Adrenal gland (tissue), 12 donors: ENCODE data around the gene ADAMTS8. TPM values are rescaled to one million over a fixed set of nuclear protein-coding genes. Genes with fewer than 3 reads are reported as not detected.

ENCODE experiments used
- DNase-seq, 7 donors: peaks; one replicate each; pipeline ENCODE4 v3.0.0-alpha.2; 2019 to 2020
- H3K27ac ChIP-seq, 5 donors: fragments of 200-600 bp; sonication (generic) in 4 of 5; 1 replicate in 3 of 5; 2 replicates in 2 of 5; pipeline versions ENCODE4 v1.5.1 to v1.8.0; 2016 to 2020; ENCODE audit warnings: mild to moderate bottlenecking in 1 of 5
- H3K27me3 ChIP-seq: fragments of 200-600 bp; 2 replicates; pipeline ENCODE4 v1.8.0; 2021
- H3K36me3 ChIP-seq, 2 donors: fragments of 200-600 bp; replicated peaks in 1 of 2; 1 replicate in 1 of 2; 2 replicates in 1 of 2; pipeline versions ENCODE4 v1.5.1 to v1.8.0; 2018 to 2022
- H3K4me1 ChIP-seq, 2 donors: fragments of 200-600 bp; replicated peaks in 1 of 2; 1 replicate in 1 of 2; 2 replicates in 1 of 2; pipeline versions ENCODE4 v1.5.1 to v1.8.0; 2018 to 2021
- H3K4me3 ChIP-seq, 4 donors: fragments of 200-600 bp; sonication (generic) in 3 of 4; one replicate each; pipeline ENCODE4 v1.5.1; 2016 to 2018
- H3K9me3 ChIP-seq, 3 donors: fragments of 200-600 bp; sonication (generic) in 1 of 3; replicated peaks in 1 of 3; 1 replicate in 2 of 3; 2 replicates in 1 of 3; pipeline versions ENCODE4 v1.5.1 to v1.8.0; 2016 to 2021
- POLR2A ChIP-seq, 2 donors: fragments of 450-650 bp; IDR thresholded peaks; one replicate each; pipeline ENCODE4 v1.6.1; 2017; ENCODE audit warnings: antibody characterized with exemption in 2 of 2, mild to moderate bottlenecking in 2 of 2, moderate library complexity in 1 of 2
- WGBS, 4 donors: extraction: QIAGEN DNeasy Blood & Tissue Kit in 2 of 4; methylation state at CpG; one replicate each; pipeline versions ENCODE4 v1.1.5 to v1.1.7; 2013 to 2017; 5-methylcytosine and 5-hydroxymethylcytosine counted together
- intact Hi-C, 2 donors: fragments of 100-400 bp; cut with DNase I; formaldehyde crosslinking; loops; one replicate each; pipeline versions ENCODE4 v1.14.1 to v1.15.0; 2022 to 2023
- polyA plus RNA-seq, 3 donors: library from polyadenylated mRNA; stranded (reverse); fragments of 200-250 nt in 2 of 3; fragments of 350-450 nt in 1 of 3; fragmentation: Illumina TruSeq in 1 of 3; extraction: RNeasy Lipid Tissue Mini Kit (QIAGEN cat#74804) in 1 of 3; gene quantifications; one replicate each; pipeline ENCODE4 v1.2.3, GENCODE V29; 2013 to 2014
- total RNA-seq, 9 donors: library from RNA; depleted of rRNA in 4 of 9; stranded (reverse); fragments of >200 nt in 4 of 9; fragments of 120-200 nt in 1 of 9; fragmentation: NEBNext Ultra II Directional in 1 of 9; extraction: Animal tissue kit (Norgen Biotek cat#: 25700) in 1 of 9; gene quantifications; one replicate each; pipeline versions ENCODE4 v1.1.0 to v1.2.4, GENCODE V29; 2013 to 2023
- TF ChIP-seq, protein P1 (sequence below), 6 experiments: fragments of 450-650 bp in 4 of 6; fragments of 200-600 bp in 2 of 6; sonication (generic) in 1 of 6; IDR thresholded peaks; 1 replicate in 5 of 6; 2 replicates in 1 of 6; pipeline versions ENCODE4 v1.5.1 to v1.8.0; 2016 to 2021; ENCODE audit warnings: antibody characterized with exemption in 6 of 6, mild to moderate bottlenecking in 2 of 6, moderate library complexity in 1 of 6
- donor health status: healthy with polysubstance abuse.
- donor health status: Bipolar disorder and iron deficiency.
- donor health status: DM: yes; HTN: yes; CAD: no.
- donor health status: DM: no; HTN: no; CAD: no.
- donor health status: DM: no; HTN: no; CAD: no.
- donor health status: DM: yes; HTN: yes; CAD: no.

ADAMTS8 gene
- total and polyA plus RNA-seq, 12 donors: 0.06 to 1.4 (median 0.14) TPM; not detected in 3

- no peak for DNase-seq
- TF ChIP-seq POLR2A (IDR thresholded peaks at IDR 0.05): no peak
- TF ChIP-seq, protein P1, sequence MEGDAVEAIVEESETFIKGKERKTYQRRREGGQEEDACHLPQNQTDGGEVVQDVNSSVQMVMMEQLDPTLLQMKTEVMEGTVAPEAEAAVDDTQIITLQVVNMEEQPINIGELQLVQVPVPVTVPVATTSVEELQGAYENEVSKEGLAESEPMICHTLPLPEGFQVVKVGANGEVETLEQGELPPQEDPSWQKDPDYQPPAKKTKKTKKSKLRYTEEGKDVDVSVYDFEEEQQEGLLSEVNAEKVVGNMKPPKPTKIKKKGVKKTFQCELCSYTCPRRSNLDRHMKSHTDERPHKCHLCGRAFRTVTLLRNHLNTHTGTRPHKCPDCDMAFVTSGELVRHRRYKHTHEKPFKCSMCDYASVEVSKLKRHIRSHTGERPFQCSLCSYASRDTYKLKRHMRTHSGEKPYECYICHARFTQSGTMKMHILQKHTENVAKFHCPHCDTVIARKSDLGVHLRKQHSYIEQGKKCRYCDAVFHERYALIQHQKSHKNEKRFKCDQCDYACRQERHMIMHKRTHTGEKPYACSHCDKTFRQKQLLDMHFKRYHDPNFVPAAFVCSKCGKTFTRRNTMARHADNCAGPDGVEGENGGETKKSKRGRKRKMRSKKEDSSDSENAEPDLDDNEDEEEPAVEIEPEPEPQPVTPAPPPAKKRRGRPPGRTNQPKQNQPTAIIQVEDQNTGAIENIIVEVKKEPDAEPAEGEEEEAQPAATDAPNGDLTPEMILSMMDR (IDR thresholded peaks at IDR 0.05): no peak
- H3K9me3 ChIP-seq: no peaks in the 10 kb centered on the region
- H3K27ac ChIP-seq: no peak overlapping the region
- WGBS, 4 donors: 36 to 67% (median 50%) methylated on average over 3 of the region's 3 CpGs
- H3K4me1 ChIP-seq: peaks cover 6 to 11% of the 10 kb centered on the region in 2 donors
- H3K4me3 ChIP-seq: no peak overlapping the region
- H3K27me3 ChIP-seq: peaks cover 36% of the 10 kb centered on the region
- intact Hi-C loops: loop anchor here in 1 of 2 donors (10.0 kb wide), 1 partner anchor 393 kb away; no protein-coding TSS in a partner anchor
- H3K36me3 ChIP-seq: no peaks in the 10 kb centered on the region
Measured at GRCh38 chr11:130431801-130432200, 3.4 kb upstream of the ADAMTS8 start.

- DNase-seq: peak; percentile 56 to 90 (median 80)
- H3K36me3 ChIP-seq: no peaks in the 10 kb centered on the region
- no peak overlapping the region for H3K27ac ChIP-seq
- no peaks in the 10 kb centered on the region for H3K9me3 ChIP-seq
- H3K27me3 ChIP-seq: peaks cover 40% of the 10 kb centered on the region
- H3K4me1 ChIP-seq: peaks cover 6 to 11% of the 10 kb centered on the region in 2 donors
- WGBS, 4 donors: 15 to 21% (median 16%) methylated on average over 6 to 10 of the region's 10 CpGs
- intact Hi-C loops: loop anchor here in 1 of 2 donors (10.0 kb wide), 1 partner anchor 393 kb away; no protein-coding TSS in a partner anchor
- H3K4me3 ChIP-seq: no peak overlapping the region
- TF ChIP-seq, protein P1 (IDR thresholded peaks at IDR 0.05): peak; percentile 58 to 81 (median 68)
- no peak for TF ChIP-seq POLR2A (IDR thresholded peaks at IDR 0.05)
Measured at GRCh38 chr11:130431331-130431773, 2.9 kb upstream of the ADAMTS8 start.

- TF ChIP-seq, protein P1 (IDR thresholded peaks at IDR 0.05): no peak
- TF ChIP-seq POLR2A (IDR thresholded peaks at IDR 0.05): no peak
- no peaks in the 10 kb centered on the region for H3K36me3 ChIP-seq
- intact Hi-C loops: loop anchor here (5.0 to 10.0 kb wide), 2 partner anchors 218 to 395 kb away; no protein-coding TSS in a partner anchor
- no peak for DNase-seq
- no peaks in the 10 kb centered on the region for H3K9me3 ChIP-seq
- H3K27ac ChIP-seq: no peak overlapping the region
- WGBS, 4 donors: 43 to 58% (median 49%) methylated on average over 3 of the region's 3 CpGs
- peaks cover 49% of the 10 kb centered on the region for H3K27me3 ChIP-seq
- peaks cover 6% of the 10 kb centered on the region in 2 donors for H3K4me1 ChIP-seq
- no peak overlapping the region for H3K4me3 ChIP-seq
Measured at GRCh38 chr11:130429983-130430382, 1.6 kb upstream of the ADAMTS8 start.

DNA sequence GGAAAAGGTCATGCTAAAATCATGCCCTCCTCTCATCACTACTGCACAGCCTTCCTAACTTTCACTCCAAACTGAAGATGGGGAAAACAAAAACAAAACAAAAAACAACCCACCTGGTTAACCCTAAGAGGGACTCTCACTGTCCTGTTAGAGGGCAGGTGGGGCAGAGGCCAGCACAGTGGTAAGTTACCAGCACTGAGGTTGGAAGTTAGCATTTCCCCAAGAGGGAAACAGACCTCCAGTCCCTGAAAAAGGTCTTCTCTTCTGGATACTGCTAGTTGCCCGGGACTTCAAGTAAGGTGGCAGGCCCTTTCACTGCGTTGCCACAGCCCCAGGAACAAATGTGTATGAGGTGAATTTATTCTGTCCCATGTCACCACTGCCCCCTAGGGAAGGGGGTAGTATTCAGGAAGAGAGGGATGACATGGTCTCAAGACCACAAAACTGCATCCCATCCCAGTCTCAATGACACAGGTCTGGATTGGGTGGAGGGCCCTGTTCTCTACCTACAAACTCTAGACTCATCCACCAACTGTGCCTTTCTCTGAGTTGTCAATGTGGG lies 792 bp upstream of the ADAMTS8 start:
- intact Hi-C loops: loop anchor here (5.0 kb wide), 1 partner anchor 217 kb away; no protein-coding TSS in a partner anchor
- Histone ChIP-seq H3K9me3 (no peaks in the 10 kb centered on the region), H3K4me1 (peaks cover 6% of the 10 kb centered on the region in 2 donors), H3K27me3 (peaks cover 49% of the 10 kb centered on the region), H3K36me3 (no peaks in the 10 kb centered on the region), H3K27ac (no peak overlapping the region), H3K4me3 (no peak overlapping the region)
- TF ChIP-seq, protein P1 (IDR thresholded peaks at IDR 0.05): no peak
- no peak for TF ChIP-seq POLR2A (IDR thresholded peaks at IDR 0.05)
- WGBS, 4 donors: 68 to 80% (median 74%) methylated on average over 2 of the region's 2 CpGs
- DNase-seq: no peak
